Vein endothelial cell (primary cell): ENCODE results near the gene WAS. TPM values are rescaled to one million over a fixed set of nuclear protein-coding genes. Genes with fewer than 3 reads are reported as not detected.

Experiments
- small RNA-seq: library from RNA; depleted of rRNA; stranded (forward); fragments of <200 nt; gene quantifications from one replicate; pipeline ENCODE3, GENCODE V24; 2012
- total RNA-seq: library from RNA; depleted of rRNA; stranded (reverse); fragments of >200 nt; gene quantifications from 2 replicates; pipeline ENCODE4 v1.2.3, GENCODE V29; 2012

The WAS gene
- 0.33 TPM in 1 of 2 replicates, not detected in the other for total RNA-seq

GRCh38 chrX:48683411-48683982 lies at the start of gene WAS:
WAS (plus strand) TSS chrX:48683799; CDS start chrX:48683854, 55 bp downstream.

DNA sequence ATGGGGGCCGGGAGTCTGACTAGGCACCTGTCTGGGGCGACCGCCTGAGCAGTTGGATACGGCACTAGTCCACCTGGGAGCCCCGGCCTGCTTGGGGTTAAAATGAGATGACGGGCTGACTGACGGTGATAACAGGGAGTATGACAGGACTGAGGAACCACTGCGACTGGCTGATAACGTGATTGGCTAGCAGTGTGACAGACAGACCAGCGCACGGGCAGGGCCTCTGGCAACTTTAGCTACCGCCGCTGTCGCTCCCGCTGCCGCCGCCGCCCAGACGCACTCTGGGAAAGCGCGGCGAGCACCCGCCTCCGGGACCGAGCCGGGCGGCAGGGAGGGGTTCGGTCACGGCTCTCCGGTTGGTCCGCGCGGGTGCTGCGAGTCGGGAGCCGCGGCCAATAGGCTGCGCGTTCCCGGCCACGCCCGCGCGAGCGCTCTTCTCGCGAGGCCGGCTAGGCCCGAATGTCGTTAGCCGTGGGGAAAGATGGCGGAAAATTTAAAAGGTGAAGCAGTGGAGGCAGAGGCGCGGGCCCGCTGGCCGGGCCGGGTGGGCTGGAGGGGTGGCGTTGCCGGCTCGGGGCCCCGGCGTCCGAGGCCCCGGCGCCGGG lies 12.8 kb downstream of the WAS start, which contains the start of gene SUV39H1:
SUV39H1 (plus strand) TSS at position 434 of the 608 bp plus-strand sequence; CDS start at position 485, 51 bp downstream.

Small RNA genes within 50 kb of the gene (small RNA-seq; reads per million reads assigned to genes)
- not detected for gene RNU6-1056P

Other genes starting within 250 kb of the WAS start
- gene SLC38A5, start 213.5 kb upstream of the WAS start, total RNA-seq = 10.1 and 44.5 TPM in 2 replicates
- 67.9 and 75.7 TPM in 2 replicates for gene FTSJ1, start 207.6 kb upstream of the WAS start, total RNA-seq
- gene PORCN, start 174.8 kb upstream of the WAS start, total RNA-seq = 8.7 and 12.1 TPM in 2 replicates
- 68.3 and 87.4 TPM in 2 replicates for gene EBP, start 162.0 kb upstream of the WAS start, total RNA-seq
- gene TBC1D25, start 144.1 kb upstream of the WAS start, total RNA-seq = 8.8 and 9.7 TPM in 2 replicates
- 462 and 523 TPM in 2 replicates for gene RBM3, start 109.3 kb upstream of the WAS start, total RNA-seq
- gene WDR13, start 86.3 kb upstream of the WAS start, total RNA-seq = 102 and 118 TPM in 2 replicates
- 6.9 and 11.2 TPM in 2 replicates for gene SUV39H1, start 12.9 kb downstream of the WAS start, total RNA-seq
- not detected in 2 replicates for gene GLOD5, start 77.9 kb downstream of the WAS start, total RNA-seq
- not detected in 2 replicates for gene GATA1, start 102.8 kb downstream of the WAS start, total RNA-seq
- gene HDAC6, start 118.3 kb downstream of the WAS start, total RNA-seq = 28.4 and 43.8 TPM in 2 replicates
- not detected in 2 replicates for gene ERAS, start 142.7 kb downstream of the WAS start, total RNA-seq
- 0.29 TPM in 1 of 2 replicates, not detected in the other for gene PCSK1N, start 151.8 kb downstream of the WAS start, total RNA-seq
- gene TIMM17B, start 214.0 kb downstream of the WAS start, total RNA-seq = 21.0 and 31.0 TPM in 2 replicates
- 45.4 and 50.0 TPM in 2 replicates for gene PQBP1, start 214.1 kb downstream of the WAS start, total RNA-seq
- 20.5 and 22.9 TPM in 2 replicates for gene SLC35A2, start 227.8 kb downstream of the WAS start, total RNA-seq
- gene PIM2, start 235.2 kb downstream of the WAS start, total RNA-seq = 6.8 and 7.8 TPM in 2 replicates